ELR (cell line): Measurements from ENCODE around the gene MT1M.
"Not testable (repeated sequence)": the region's sequence is repeated elsewhere in the genome, so short reads cannot be mapped to it uniquely, and the experiment has no call there.

Experiments
- DNase-seq: peaks from one replicate; pipeline ENCODE4 v3.0.0-alpha.2; 2015; ENCODE audit warnings: low read depth

MT1M gene

GRCh38 chr16:56632156-56632847 lies at the start of gene MT1M:
TSS of gene MT1M (plus strand) at chr16:56632659. CDS start at chr16:56632732, 73 bp downstream.
- peak; percentile 40 for DNase-seq

GRCh38 chr16:56582911-56583310 lies 49.5 kb upstream of the MT1M start:
- DNase-seq: not testable (repeated sequence)

- DNase-seq: no peak
Measured at GRCh38 chr16:56583351-56584168, 48.9 kb upstream of the MT1M start.

GRCh38 chr16:56584276-56584675 lies 48.2 kb upstream of the MT1M start:
- no peak for DNase-seq

GRCh38 chr16:56588781-56589140 lies 43.7 kb upstream of the MT1M start:
- no peak for DNase-seq

GRCh38 chr16:56589141-56590039 lies 43.1 kb upstream of the MT1M start, which contains the start of gene MT3:
TSS of gene MT3 (plus strand) at chr16:56589528. CDS start at chr16:56589591, 63 bp downstream.
- peak; percentile 45 for DNase-seq

GRCh38 chr16:56591377-56592060 lies 40.9 kb upstream of the MT1M start:
- no peak for DNase-seq

- DNase-seq: no peak
Measured at GRCh38 chr16:56593573-56594291, 38.7 kb upstream of the MT1M start.

- DNase-seq: no peak
Measured at GRCh38 chr16:56594292-56594619, 38.2 kb upstream of the MT1M start.

GRCh38 chr16:56600398-56600999 lies 32.0 kb upstream of the MT1M start:
- peak; percentile 85 for DNase-seq

GRCh38 chr16:56601325-56601724 lies 31.1 kb upstream of the MT1M start:
- no peak for DNase-seq

- peak; percentile 74 for DNase-seq
Measured at GRCh38 chr16:56603589-56603988, 28.9 kb upstream of the MT1M start.

- no peak for DNase-seq
Measured at GRCh38 chr16:56604966-56605365, 27.5 kb upstream of the MT1M start.

GRCh38 chr16:56605475-56605874 lies 27.0 kb upstream of the MT1M start:
- DNase-seq: no peak

GRCh38 chr16:56606071-56606475 lies 26.4 kb upstream of the MT1M start:
- peak; percentile 93 for DNase-seq

GRCh38 chr16:56606476-56607108 lies 25.9 kb upstream of the MT1M start:
- peak; percentile 97 for DNase-seq

GRCh38 chr16:56607109-56607618 lies 25.3 kb upstream of the MT1M start:
- peak; percentile 100 for DNase-seq

- DNase-seq: no peak
Measured at GRCh38 chr16:56607675-56608042, 24.8 kb upstream of the MT1M start.

GRCh38 chr16:56608043-56608875 lies 24.2 kb upstream of the MT1M start, which contains the start of gene MT2A:
TSS of gene MT2A (plus strand) at chr16:56608584. CDS start at chr16:56608656, 72 bp downstream.
- DNase-seq: peak; percentile 99
